Neural cell (in vitro differentiated cells): ENCODE data around the gene CRLF1.

ENCODE experiments used
- EP300 ChIP-seq: fragments of 450-650 bp; conservative IDR thresholded peaks from 2 replicates; pipeline ENCODE4 v1.6.1; 2014; ENCODE audit warnings: antibody characterized with exemption, mild to moderate bottlenecking, moderate library complexity; ENCODE audit not compliant: poor library complexity, severe bottlenecking
- EZH2 ChIP-seq: fragments of 200-600, 300-800 bp; shearing (Covaris generic), sonication (generic); IDR thresholded peaks from 2 replicates; pipeline ENCODE4 v1.6.1; 2014; ENCODE audit warnings: antibody characterized with exemption, low read length, borderline replicate concordance, mild to moderate bottlenecking; ENCODE audit not compliant: insufficient read depth, poor library complexity, severe bottlenecking
- POLR2AphosphoS5 ChIP-seq: IDR thresholded peaks from 2 replicates; pipeline ENCODE4 v1.6.1; 2012
- RAD21 ChIP-seq: fragments of 450-650 bp; conservative IDR thresholded peaks from 2 replicates; pipeline ENCODE4 v1.6.1; 2014; ENCODE audit warnings: antibody characterized with exemption, mild to moderate bottlenecking, moderate library complexity
- REST ChIP-seq: IDR thresholded peaks from 2 replicates; pipeline ENCODE4 v1.6.1; 2012; ENCODE audit warnings: borderline replicate concordance
- SMC3 ChIP-seq: fragments of 450-650 bp; conservative IDR thresholded peaks from 2 replicates; pipeline ENCODE4 v1.6.1; 2014; ENCODE audit warnings: antibody characterized with exemption, mild to moderate bottlenecking, moderate library complexity; ENCODE audit not compliant: poor library complexity
- TAF1 ChIP-seq: IDR thresholded peaks from 2 replicates; pipeline ENCODE4 v1.6.1; 2012; ENCODE audit warnings: low read depth
- TF ChIP-seq, protein P1 (sequence below): fragments of 450-650 bp; IDR thresholded peaks from 2 replicates; pipeline ENCODE4 v1.5.1; 2014; ENCODE audit warnings: antibody characterized with exemption, mild to moderate bottlenecking, moderate library complexity; ENCODE audit not compliant: poor library complexity, severe bottlenecking

DNA sequence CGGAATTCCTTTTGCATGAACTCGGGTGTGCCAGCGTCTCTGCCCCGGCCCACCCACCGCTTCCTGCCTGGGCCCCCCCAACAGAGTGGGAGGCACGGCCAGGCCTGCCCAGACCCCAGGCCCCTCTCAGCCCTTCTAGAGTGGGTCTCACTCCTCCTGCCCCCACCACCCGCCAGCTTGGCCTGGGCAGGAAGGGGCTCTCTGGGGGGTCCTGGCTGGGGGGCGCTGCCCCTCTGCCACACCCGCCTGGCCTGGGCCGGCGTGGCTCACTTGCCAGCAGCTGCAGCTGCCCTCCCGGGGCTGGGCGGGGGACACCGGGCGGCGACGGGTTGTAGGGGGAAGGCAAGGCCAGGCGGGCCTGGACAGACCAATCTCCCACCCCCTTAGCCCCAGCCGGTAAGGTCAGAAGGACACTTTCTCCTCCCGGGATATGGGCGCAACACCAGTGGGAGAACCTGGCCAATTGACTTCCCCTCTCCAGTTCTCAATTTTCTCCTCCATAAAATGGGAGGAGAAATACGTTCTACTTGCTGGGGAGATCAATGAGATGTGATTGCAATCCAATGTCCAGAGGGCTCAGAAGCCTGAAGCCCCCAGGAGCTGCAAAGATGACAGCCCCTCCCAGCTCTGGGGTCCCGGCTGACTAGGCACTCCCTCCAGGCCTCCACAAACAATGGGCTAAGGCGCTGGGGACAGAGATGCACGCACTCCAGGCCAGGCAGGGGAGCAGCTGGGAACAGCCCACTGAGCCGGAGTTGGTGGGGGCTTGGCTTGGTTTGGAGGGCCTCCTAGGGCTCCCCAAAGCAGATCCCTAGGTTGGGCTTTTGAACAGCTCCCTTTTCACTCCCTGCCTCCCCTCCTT is 2.4 kb downstream of the CRLF1 start:
- no peak for TF ChIP-seq EP300
- TF ChIP-seq, protein P1, sequence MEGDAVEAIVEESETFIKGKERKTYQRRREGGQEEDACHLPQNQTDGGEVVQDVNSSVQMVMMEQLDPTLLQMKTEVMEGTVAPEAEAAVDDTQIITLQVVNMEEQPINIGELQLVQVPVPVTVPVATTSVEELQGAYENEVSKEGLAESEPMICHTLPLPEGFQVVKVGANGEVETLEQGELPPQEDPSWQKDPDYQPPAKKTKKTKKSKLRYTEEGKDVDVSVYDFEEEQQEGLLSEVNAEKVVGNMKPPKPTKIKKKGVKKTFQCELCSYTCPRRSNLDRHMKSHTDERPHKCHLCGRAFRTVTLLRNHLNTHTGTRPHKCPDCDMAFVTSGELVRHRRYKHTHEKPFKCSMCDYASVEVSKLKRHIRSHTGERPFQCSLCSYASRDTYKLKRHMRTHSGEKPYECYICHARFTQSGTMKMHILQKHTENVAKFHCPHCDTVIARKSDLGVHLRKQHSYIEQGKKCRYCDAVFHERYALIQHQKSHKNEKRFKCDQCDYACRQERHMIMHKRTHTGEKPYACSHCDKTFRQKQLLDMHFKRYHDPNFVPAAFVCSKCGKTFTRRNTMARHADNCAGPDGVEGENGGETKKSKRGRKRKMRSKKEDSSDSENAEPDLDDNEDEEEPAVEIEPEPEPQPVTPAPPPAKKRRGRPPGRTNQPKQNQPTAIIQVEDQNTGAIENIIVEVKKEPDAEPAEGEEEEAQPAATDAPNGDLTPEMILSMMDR, result no peak
- TF ChIP-seq SMC3, result no peak
- TF ChIP-seq POLR2AphosphoS5, result no peak
- no peak for TF ChIP-seq REST
- no peak for TF ChIP-seq EZH2
- TF ChIP-seq RAD21, result no peak
- TF ChIP-seq TAF1, result no peak
